Measurements from ENCODE around the gene TMEM190.
A peak's percentile ranks its signal among the peaks of the same experiment; 100 is the strongest.
"Not testable (repeated sequence)": the region's sequence is repeated elsewhere in the genome, so short reads cannot be mapped to it uniquely, and the experiment has no call there.

TMEM190 gene

DNA sequence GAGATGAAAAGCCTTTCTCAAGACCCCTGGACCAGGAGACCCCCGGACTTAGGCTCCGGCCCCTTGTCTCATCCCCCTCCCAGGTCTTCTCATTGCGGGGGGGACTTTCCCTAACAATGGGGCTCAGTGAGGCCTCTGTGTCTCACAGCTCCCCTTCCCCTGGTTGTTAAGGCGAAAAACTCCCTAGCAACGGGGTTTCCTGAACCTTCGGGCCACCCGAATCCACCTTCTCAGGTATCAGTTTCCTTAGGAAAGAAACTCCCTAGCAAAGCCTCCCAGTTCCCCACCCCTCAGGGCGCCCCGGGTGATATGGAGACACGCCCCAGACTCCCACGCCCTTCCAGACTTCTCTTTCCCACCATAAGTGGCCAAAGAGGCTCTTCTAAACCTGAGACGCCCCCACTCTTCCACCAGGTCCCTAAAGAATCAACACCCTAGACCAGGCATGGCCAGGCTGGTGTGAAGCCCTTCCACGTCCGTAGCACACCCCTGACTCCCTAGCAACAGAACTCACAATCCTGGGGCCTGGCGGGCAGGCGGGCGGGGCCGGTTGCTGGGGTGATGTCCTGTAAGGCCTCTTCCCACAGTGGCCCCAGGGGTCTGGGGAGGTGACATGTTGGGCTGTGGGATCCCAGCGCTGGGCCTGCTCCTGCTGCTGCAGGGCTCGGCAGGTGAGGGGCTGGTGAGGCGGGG is at the start of gene TMEM190:
Gene TMEM190 (plus strand): TSS at position 586 of the 693 bp plus-strand sequence. CDS start 28 bp downstream, at position 614.
- DNase-seq (ENCODE audit: low read depth) = no peak

- not testable (repeated sequence) for DNase-seq (ENCODE audit: low read depth)
Measured at GRCh38 chr19:55328774-55329318, 47.8 kb upstream of the TMEM190 start.

DNA sequence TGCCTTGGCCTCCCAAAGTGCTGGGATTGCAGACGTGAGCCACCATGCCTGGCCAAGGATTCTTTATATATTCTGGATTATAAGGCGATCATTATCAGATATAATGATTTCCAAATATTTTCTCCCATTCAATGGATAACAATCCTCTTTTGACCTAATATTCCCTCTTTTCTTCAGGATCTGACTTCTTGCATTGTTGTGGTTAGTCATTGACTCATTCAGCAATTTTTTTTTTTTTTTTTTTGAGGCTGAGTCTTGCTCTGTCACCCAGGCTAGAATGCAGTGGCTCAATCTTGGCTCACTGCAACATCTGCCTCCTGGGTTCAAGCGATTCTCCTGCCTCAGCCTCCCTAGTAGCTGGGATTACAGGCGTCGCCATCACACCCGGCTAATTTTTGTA is 46.8 kb upstream of the TMEM190 start:
- peak; percentile 23 for DNase-seq (ENCODE audit: low read depth)

GRCh38 chr19:55333870-55334269 is 42.8 kb upstream of the TMEM190 start:
- no peak for DNase-seq (ENCODE audit: low read depth)

GRCh38 chr19:55336101-55336500 is 40.5 kb upstream of the TMEM190 start:
- DNase-seq (ENCODE audit: low read depth) = peak; percentile 25

DNA sequence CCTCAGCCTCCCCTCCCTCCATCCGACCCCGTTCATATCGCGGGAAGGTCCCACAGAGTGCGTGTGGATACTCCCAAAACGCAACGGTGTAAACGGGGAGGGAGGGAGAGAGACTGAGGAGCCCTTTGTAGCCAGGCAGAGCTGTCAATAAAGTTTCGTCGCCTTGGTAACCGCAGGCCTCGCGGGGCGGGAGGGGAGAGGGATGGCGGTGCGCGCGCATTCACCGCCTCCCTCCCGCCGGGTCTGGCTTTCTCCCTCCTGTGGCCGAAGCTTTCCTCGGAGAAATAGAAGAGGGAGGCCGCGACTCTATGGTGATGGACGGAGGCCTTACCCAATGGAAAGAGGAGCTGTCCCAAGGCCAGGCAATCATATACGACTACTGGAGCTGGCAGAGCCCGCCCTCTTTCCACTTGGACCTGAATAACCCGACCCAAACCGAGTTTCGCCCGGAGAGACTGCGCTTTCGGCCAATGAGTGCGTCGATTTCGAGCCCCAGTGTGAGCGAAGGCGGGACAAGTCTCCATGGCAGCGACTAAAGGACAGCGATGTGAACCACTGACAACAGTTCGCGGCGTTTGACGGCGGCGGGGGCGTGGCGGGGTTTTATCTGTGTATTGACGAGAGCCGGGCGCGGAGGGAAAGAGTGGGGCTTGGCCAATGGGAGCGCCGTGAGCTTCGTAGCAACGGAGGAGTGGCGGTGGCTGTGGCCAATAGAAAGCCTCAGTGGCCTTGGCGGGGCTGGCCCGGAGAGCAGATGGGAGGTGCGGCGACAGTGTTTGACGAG is 37.3 kb upstream of the TMEM190 start, which contains the start of gene KMT5C:
Gene KMT5C (plus strand): TSS at position 772 of the 784 bp plus-strand sequence. CDS start 2,061 bp downstream, outside the sequence.
- peak; percentile 100 for DNase-seq (ENCODE audit: low read depth)

GRCh38 chr19:55339889-55340783 is 36.5 kb upstream of the TMEM190 start:
- no peak for DNase-seq (ENCODE audit: low read depth)

DNA sequence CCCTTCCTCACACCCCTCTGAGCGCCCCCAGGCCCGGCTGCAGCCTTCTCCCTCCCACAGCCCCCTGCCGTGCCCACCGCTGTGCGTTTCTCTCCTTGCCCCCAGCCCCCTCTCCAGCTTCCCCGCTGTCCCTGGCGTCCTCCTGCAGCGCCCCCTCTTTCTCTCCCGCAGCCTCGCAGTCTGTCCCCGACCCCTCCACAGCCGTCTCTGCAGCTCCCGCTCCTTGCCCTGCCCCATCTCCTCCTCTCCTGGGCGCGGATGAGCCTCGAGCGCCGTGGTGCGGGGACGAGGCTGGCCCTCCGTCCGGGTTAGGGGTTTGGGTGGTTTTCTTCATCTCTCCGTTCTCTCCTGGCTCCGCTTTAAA is 35.9 kb upstream of the TMEM190 start:
- DNase-seq (ENCODE audit: low read depth) = no peak

DNA sequence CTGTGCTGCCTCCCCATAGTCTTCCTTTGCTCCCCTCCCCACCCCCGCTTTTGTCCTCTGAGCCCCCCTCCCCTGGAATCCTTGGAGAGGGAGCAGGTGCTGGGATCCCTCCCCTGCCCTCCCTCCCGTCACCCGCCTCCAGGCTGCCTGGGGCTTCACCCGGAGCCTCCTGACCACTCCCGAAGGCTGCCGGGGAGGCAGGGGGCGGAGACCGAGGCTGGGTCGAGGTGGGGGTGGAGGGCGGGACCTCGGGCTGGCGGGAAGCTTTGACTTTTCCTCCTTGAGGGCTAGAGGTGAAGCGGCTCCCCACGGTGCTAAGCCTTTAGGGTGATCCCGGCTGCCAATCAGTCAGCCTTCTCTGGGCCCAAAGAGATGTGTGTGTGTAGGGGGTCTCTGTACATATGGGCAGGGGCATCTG is 35.4 kb upstream of the TMEM190 start:
- DNase-seq (ENCODE audit: low read depth) = no peak

DNA sequence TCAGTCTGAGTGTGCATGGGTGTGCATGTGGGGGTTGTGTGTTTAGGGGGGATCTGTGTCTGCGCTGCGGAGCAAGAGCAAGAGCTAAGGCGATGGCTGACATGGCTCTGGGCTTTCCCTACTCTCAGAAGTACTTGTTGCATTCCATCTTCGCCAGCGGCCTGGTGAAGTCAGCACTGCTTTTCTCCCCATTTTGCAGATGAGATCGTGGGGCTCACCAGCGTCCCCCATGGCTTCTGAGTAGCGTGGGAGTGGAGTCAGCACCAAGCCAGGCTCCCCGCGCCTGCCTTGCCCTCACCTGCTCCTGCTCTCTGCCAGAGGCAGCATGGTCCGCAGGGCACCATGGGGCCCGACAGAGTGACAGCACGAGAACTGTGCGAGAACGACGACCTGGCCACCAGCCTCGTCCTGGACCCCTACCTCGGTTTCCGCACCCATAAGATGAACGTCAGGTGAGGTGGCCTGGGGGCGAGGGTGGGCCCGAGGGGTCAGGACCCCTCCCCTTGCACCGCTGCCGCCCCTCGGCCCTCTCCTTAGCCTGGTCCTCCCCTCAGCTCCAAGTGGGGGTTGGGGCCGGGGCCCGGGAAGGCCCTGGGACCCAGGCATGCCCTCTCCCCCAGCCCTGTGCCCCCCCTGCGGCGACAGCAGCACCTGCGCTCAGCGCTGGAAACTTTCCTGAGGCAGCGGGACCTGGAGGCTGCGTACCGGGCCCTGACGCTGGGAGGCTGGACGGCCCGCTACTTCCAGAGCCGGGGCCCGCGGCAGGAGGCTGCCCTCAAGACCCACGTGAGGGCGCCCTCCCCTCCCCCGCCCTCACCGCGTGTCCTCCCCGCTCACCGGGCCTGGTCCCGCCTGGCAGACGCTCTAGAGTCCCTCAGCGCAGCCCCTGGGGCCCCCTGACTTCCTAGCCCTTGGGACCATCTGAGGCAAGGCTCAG is 34.8 kb upstream of the TMEM190 start:
- no peak for DNase-seq (ENCODE audit: low read depth)

DNA sequence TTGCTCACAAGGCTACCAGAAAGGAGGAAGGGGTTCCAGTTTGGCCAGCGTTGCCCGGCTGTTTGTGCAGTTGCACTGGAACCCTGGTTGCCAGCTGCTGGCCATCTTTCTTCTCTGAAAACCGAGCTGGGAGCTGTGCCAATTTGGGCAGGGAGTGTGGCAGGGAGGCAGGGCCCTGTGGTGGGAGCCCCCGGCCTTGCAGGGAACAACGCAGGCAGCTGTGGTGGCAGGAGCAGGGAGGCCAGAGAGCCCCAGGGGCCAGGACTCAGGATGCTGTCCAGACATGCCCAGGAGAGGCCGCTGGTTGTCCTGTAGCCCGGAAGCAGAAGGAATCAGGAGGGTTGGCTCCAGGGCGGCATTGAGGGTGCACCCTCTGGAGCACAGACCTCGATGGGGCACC is 32.2 kb upstream of the TMEM190 start:
- no peak for DNase-seq (ENCODE audit: low read depth)

- DNase-seq (ENCODE audit: low read depth) = no peak
Measured at GRCh38 chr19:55345101-55345817, 31.4 kb upstream of the TMEM190 start.

DNA sequence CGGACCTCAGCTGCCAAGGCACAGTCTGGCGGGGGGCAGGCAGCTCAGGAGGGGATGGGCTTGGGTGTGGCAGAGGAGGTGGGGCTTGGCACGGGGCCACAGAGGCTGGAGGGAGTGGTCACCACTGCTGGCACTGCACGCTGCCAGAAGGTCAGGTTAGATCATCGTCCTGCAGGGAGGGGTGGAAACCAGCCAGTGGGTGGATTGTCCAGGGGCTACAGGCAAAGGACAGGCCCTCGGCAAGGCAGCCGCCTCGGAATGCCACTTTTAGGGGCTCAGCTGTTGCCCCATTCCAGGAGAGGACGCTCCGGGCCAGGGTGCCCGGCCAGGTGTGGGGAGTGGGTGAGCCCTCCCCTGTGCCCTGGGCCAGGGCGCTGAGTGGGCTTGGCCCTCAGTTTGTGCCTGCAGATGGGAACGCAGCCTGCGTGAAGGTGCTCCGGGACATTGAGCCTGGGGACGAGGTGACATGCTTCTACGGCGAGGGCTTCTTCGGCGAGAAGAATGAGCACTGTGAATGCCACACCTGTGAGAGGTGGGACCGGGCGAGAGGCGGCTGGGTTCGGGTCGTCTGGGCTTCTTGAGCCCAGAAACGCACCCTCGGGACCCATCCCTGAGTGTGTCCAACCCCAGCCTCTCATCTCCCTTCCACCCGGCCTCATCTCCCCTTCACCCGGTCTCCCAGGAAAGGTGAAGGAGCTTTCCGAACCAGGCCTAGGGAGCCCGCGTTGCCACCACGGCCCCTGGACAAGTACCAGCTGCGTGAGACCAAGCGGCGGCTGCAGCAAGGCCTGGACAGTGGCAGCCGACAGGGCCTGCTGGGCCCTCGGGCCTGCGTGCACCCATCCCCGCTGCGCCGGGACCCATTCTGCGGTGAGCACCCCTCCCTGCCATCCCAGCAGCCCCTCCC is 30.6 kb upstream of the TMEM190 start:
- no peak for DNase-seq (ENCODE audit: low read depth)

DNA sequence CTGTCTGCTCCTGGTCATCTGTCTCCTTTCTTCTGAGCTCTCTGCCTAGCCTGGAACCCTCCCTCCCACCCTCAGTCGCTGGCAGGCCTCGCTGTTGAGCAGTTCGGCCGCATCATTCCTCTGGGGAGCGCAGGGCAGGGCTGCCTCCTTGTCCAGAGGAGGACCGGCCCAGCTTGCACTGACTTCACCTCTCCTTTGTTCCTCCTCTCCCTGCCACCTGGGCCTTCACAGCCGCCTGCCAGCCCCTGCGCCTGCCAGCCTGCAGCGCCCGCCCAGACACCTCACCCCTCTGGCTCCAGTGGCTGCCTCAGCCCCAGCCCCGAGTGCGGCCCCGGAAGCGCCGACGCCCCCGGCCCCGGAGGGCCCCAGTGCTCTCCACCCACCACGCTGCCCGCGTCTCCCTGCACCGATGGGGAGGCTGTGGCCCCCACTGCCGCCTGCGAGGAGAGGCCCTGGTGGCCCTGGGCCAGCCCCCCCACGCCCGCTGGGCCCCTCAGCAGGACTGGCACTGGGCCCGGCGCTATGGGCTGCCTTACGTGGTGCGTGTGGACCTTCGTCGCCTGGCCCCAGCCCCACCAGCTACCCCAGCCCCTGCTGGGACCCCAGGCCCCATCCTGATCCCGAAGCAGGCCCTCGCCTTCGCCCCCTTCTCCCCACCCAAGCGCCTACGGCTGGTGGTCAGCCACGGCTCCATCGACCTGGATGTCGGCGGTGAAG is 29.7 kb upstream of the TMEM190 start:
- no peak for DNase-seq (ENCODE audit: low read depth)

DNA sequence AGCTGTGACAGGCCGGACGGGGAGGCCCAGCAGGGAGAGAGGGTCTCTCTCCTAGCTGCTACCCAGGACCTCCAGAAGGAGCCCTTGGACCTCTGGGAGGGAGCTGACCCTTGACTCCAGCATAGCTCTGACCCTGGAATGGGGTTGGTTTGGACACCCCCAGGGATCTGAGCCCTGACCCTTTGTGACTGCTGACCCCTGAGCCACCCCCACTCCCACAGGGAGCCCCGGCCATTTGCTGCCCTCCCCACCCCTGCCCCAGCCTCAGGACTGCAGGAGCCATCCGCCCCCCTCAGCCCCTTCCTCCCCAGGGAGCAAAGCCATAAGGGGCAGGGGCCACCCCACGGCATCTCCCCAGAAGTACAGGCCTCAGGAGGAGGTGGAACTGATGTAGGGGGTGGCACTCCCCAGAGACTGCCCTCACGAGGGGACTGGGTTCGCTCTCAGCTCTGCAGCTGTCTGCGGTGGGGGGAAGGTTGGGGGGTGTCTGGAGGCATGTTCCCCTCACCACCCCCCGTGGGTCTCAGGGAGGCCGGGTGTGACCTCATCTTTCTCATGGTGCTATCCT is 29.1 kb upstream of the TMEM190 start:
- DNase-seq (ENCODE audit: low read depth) = no peak

DNA sequence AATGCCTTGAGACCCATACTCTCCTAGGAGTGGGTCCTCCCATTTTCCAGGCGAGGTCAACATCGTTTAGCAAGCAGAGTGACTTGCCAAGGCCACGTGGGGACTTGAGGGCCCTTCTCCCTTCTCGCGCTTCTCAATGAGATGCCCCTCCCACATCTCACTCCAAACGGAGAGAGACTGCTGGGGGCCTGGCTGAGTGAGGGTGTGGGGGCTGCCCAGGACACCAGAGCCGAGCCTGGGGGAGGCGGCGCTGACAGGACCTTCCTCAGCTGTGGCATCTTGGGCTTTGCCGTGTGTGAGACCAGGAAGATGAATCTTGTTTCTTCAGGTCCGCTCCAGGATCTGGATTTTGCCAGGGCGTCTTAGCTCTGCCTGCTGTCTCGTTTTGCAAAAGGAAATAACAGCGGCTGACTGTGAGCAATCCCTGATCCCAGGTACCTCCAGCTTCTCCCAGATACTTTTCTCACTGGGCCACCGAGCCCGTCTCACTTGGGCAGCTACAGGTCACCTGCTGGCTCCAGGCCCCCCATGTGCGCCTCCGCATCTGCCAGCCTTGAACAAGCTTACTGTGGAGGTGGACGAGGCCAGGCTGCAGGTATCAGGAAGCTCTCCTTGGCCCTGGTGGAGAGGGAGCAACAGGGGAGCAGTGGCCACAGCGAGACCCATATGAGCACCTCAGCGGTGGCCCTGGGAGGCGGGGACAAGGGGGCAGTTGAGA is 28.1 kb upstream of the TMEM190 start:
- DNase-seq (ENCODE audit: low read depth) = no peak

GRCh38 chr19:55350620-55351315 is 25.9 kb upstream of the TMEM190 start:
- DNase-seq (ENCODE audit: low read depth) = no peak

All from HS-5 (cell line).